Measurements from ENCODE around the gene FANCE. TPM values are rescaled to one million over a fixed set of nuclear protein-coding genes. Genes with fewer than 3 reads are reported as not detected.

Gene FANCE
- polyA plus RNA-seq, 1 donor from 2014 or later = 7.1 TPM

GRCh38 chr6:35449287-35449881 is 2.8 kb upstream of the FANCE start:
- H2AFZ ChIP-seq (ENCODE audit: low read depth, low read length) = no peak overlapping the region
- no peaks in the 10 kb centered on the region for H3F3A ChIP-seq (ENCODE audit: insufficient read depth, low read length, poor library complexity, severe bottlenecking)
- H3K79me2 ChIP-seq (replicated peaks; ENCODE audit: insufficient read depth, low read length) = no peaks in the 10 kb centered on the region
- H3K27me3 ChIP-seq (ENCODE audit: insufficient read depth, low read depth, low read length) = no peaks in the 10 kb centered on the region
- H3K9ac ChIP-seq (ENCODE audit: low read length) = no peak overlapping the region
- H4K20me1 ChIP-seq (ENCODE audit: insufficient read depth) = no peaks in the 10 kb centered on the region
- H3K9me3 ChIP-seq (ENCODE audit: low read length) = no peaks in the 10 kb centered on the region
- H3K27ac ChIP-seq (ENCODE audit: low read length) = no peak overlapping the region
- no peaks in the 10 kb centered on the region for H3K9me2 ChIP-seq (ENCODE audit: insufficient read depth, low read length)
- H3K36me3 ChIP-seq (ENCODE audit: insufficient read depth, low read length) = no peaks in the 10 kb centered on the region
- no peak overlapping the region for H3K4me3 ChIP-seq (ENCODE audit: low read length)
- H3K4me2 ChIP-seq (ENCODE audit: low read length) = no peak overlapping the region
- peak; percentile 62 for TF ChIP-seq RAD21 (conservative IDR thresholded peaks at IDR 0.05)
- no peak for TF ChIP-seq EZH2 (IDR thresholded peaks at IDR 0.05; ENCODE audit: borderline replicate concordance, insufficient read depth, low read length, poor library complexity, severe bottlenecking)
- peak; percentile 69 for TF ChIP-seq CTCF (IDR thresholded peaks at IDR 0.05; ENCODE audit: poor library complexity, severe bottlenecking)
- no peak for TF ChIP-seq POLR2AphosphoS5 (IDR thresholded peaks at IDR 0.05)
- TF ChIP-seq SMC3 (conservative IDR thresholded peaks at IDR 0.05; ENCODE audit: poor library complexity) = peak; percentile 71

- no peaks in the 10 kb centered on the region for H3F3A ChIP-seq (ENCODE audit: insufficient read depth, low read length, poor library complexity, severe bottlenecking)
- H3K9me3 ChIP-seq (ENCODE audit: low read length) = no peaks in the 10 kb centered on the region
- peak overlapping the region; percentile 61 for H3K9ac ChIP-seq (ENCODE audit: low read length)
- H4K20me1 ChIP-seq (ENCODE audit: insufficient read depth) = no peaks in the 10 kb centered on the region
- no peaks in the 10 kb centered on the region for H3K27me3 ChIP-seq (ENCODE audit: insufficient read depth, low read depth, low read length)
- no peaks in the 10 kb centered on the region for H3K79me2 ChIP-seq (replicated peaks; ENCODE audit: insufficient read depth, low read length)
- H3K4me2 ChIP-seq (ENCODE audit: low read length) = peak overlapping the region; percentile 5
- H3K36me3 ChIP-seq (ENCODE audit: insufficient read depth, low read length) = no peaks in the 10 kb centered on the region
- H3K27ac ChIP-seq (ENCODE audit: low read length) = no peak overlapping the region
- H3K4me3 ChIP-seq (ENCODE audit: low read length) = peak overlapping the region; percentile 81
- H2AFZ ChIP-seq (ENCODE audit: low read depth, low read length) = peak overlapping the region; percentile 27
- H3K9me2 ChIP-seq (ENCODE audit: insufficient read depth, low read length) = no peaks in the 10 kb centered on the region
- no peak for TF ChIP-seq SMC3 (conservative IDR thresholded peaks at IDR 0.05; ENCODE audit: poor library complexity)
- no peak for TF ChIP-seq RAD21 (conservative IDR thresholded peaks at IDR 0.05)
- no peak for TF ChIP-seq MXI1 (conservative IDR thresholded peaks at IDR 0.05; ENCODE audit: poor library complexity, severe bottlenecking)
- TF ChIP-seq POLR2AphosphoS5 (IDR thresholded peaks at IDR 0.05) = no peak
- TF ChIP-seq TAF1 (IDR thresholded peaks at IDR 0.05; ENCODE audit: low read depth) = no peak
- no peak for TF ChIP-seq EP300 (conservative IDR thresholded peaks at IDR 0.05; ENCODE audit: poor library complexity, severe bottlenecking)
- no peak for TF ChIP-seq CTCF (IDR thresholded peaks at IDR 0.05; ENCODE audit: poor library complexity, severe bottlenecking)
- no peak for TF ChIP-seq EZH2 (IDR thresholded peaks at IDR 0.05; ENCODE audit: borderline replicate concordance, insufficient read depth, low read length, poor library complexity, severe bottlenecking)
- no peak for TF ChIP-seq REST (IDR thresholded peaks at IDR 0.05; ENCODE audit: borderline replicate concordance)
Measured at GRCh38 chr6:35451354-35452182, 570 bp upstream of the FANCE start.
